Calu3 (cell line): ENCODE measurements around the gene TADA2B. TPM values are rescaled to one million over a fixed set of nuclear protein-coding genes. Genes with fewer than 3 reads are reported as not detected.

Experiments used
- BruUV-seq: library from RNA; stranded (reverse); fragments of 400-500 nt; replicated peaks from 2 replicates; lab custom pipeline; 2021; lab: Mats Ljungman, UMichigan
- CTCF ChIA-PET: fragments of 300-600 bp; sonication (Branson Sonifier 250); formaldehyde crosslinking; loops from one replicate; lab custom pipeline; 2022; ENCODE audit warnings: antibody characterized with exemption; lab: Charles Lee
- DNase-seq: peaks from one replicate; pipeline ENCODE4 v3.0.0; 2022
- H3K27ac Mint-ChIP-seq: one replicate; pipeline ENCODE4 v1.8.0; 2022; ENCODE audit warnings: mixed read lengths; ENCODE audit not compliant: unreplicated experiment
- H3K27me3 Mint-ChIP-seq: one replicate; pipeline ENCODE4 v1.8.0; 2022; ENCODE audit warnings: mixed read lengths; ENCODE audit not compliant: unreplicated experiment
- H3K36me3 Mint-ChIP-seq: one replicate; pipeline ENCODE4 v1.8.0; 2022; ENCODE audit warnings: mild to moderate bottlenecking, moderate library complexity, mixed read lengths; ENCODE audit not compliant: insufficient read depth, unreplicated experiment
- H3K4me1 Mint-ChIP-seq: one replicate; pipeline ENCODE4 v1.8.0; 2022; ENCODE audit warnings: mild to moderate bottlenecking, low read depth, mixed read lengths; ENCODE audit not compliant: unreplicated experiment
- H3K4me3 Mint-ChIP-seq: one replicate; pipeline ENCODE4 v1.8.0; 2022; ENCODE audit warnings: mild to moderate bottlenecking, low read depth, moderate library complexity, mixed read lengths; ENCODE audit not compliant: unreplicated experiment
- H3K9me3 Mint-ChIP-seq: one replicate; pipeline ENCODE4 v1.8.0; 2022; ENCODE audit warnings: low read depth, mixed read lengths; ENCODE audit not compliant: unreplicated experiment
- CTCF ChIP-seq: fragments of 200-600 bp; IDR thresholded peaks from one replicate; pipeline ENCODE4 v1.8.0; 2022; ENCODE audit warnings: antibody characterized with exemption; ENCODE audit not compliant: unreplicated experiment
- intact Hi-C: fragments of 100-400 bp; cut with micrococcal nuclease; formaldehyde crosslinking; loops from one replicate; pipeline ENCODE4 v1.10.0; 2022; ENCODE audit not compliant: unreplicated experiment
- total RNA-seq: library from RNA; stranded (reverse); gene quantifications from 2 replicates; pipeline ENCODE4 v1.2.3, GENCODE V29; 2022

Gene TADA2B
- total RNA-seq, 1 experiment from 2014 or later = 15.1 TPM

GRCh38 chr4:7061815-7062214, 18.6 kb downstream of the TADA2B start:
- TF ChIP-seq CTCF = no peak
- intact Hi-C loops = no loop called here
- no peaks in the 10 kb centered on the region for H3K27me3 Mint-ChIP-seq
- peaks cover 24% of the 10 kb centered on the region for H3K36me3 Mint-ChIP-seq
- no peak for DNase-seq
- no TSS peak for BruUV-seq
- H3K9me3 Mint-ChIP-seq = no peaks in the 10 kb centered on the region
- H3K27ac Mint-ChIP-seq = no peak overlapping the region
- no peaks in the 10 kb centered on the region for H3K4me1 Mint-ChIP-seq
- CTCF ChIA-PET = no interaction called here
- no peak overlapping the region for H3K4me3 Mint-ChIP-seq

- no peak for TF ChIP-seq CTCF
- Mint-ChIP-seq H3K4me3 (no peak overlapping the region), H3K36me3 (peaks cover 34% of the 10 kb centered on the region), H3K9me3 (no peaks in the 10 kb centered on the region), H3K27me3 (no peaks in the 10 kb centered on the region), H3K27ac (no peak overlapping the region), H3K4me1 (no peaks in the 10 kb centered on the region)
- no peak for DNase-seq
- intact Hi-C loops = no loop called here
- no TSS peak for BruUV-seq
- CTCF ChIA-PET = no interaction called here
Measured at GRCh38 chr4:7062816-7063215, 19.6 kb downstream of the TADA2B start.

- intact Hi-C loops = no loop called here
- DNase-seq = no peak
- CTCF ChIA-PET = no interaction called here
- H3K27me3 Mint-ChIP-seq = no peaks in the 10 kb centered on the region
- no peak for TF ChIP-seq CTCF
- no peak overlapping the region for H3K4me3 Mint-ChIP-seq
- no peaks in the 10 kb centered on the region for H3K9me3 Mint-ChIP-seq
- H3K36me3 Mint-ChIP-seq = peaks cover 39% of the 10 kb centered on the region
- H3K4me1 Mint-ChIP-seq = no peaks in the 10 kb centered on the region
- no peak overlapping the region for H3K27ac Mint-ChIP-seq
- BruUV-seq = no TSS peak
Measured at GRCh38 chr4:7063362-7063761, 20.2 kb downstream of the TADA2B start.

- no peak for TF ChIP-seq CTCF
- BruUV-seq = no TSS peak
- intact Hi-C loops = no loop called here
- Mint-ChIP-seq H3K4me1 (peaks cover 5% of the 10 kb centered on the region), H3K4me3 (peak overlapping the region; percentile 83), H3K9me3 (no peaks in the 10 kb centered on the region), H3K27ac (no peak overlapping the region), H3K36me3 (peaks cover 35% of the 10 kb centered on the region), H3K27me3 (peaks cover 7% of the 10 kb centered on the region)
- no peak for DNase-seq
- CTCF ChIA-PET = no interaction called here
Measured at GRCh38 chr4:7066006-7066405, 22.8 kb downstream of the TADA2B start.

GRCh38 chr4:7066493-7066892, 23.3 kb downstream of the TADA2B start:
- peaks cover 12% of the 10 kb centered on the region for H3K27me3 Mint-ChIP-seq
- H3K4me1 Mint-ChIP-seq = peaks cover 8% of the 10 kb centered on the region
- no peak for DNase-seq
- CTCF ChIA-PET = no interaction called here
- no peaks in the 10 kb centered on the region for H3K9me3 Mint-ChIP-seq
- no peak for TF ChIP-seq CTCF
- H3K36me3 Mint-ChIP-seq = peaks cover 30% of the 10 kb centered on the region
- BruUV-seq = TSS peak; percentile 65
- peak overlapping the region; percentile 58 for H3K27ac Mint-ChIP-seq
- peak overlapping the region; percentile 83 for H3K4me3 Mint-ChIP-seq
- intact Hi-C loops = no loop called here
